HG02798 (cell line): Measurements from ENCODE around the gene TNFRSF6B.

Source experiments
- ATAC-seq: cut with Tn5 transposase; IDR thresholded peaks from one replicate; pipeline ENCODE4 v1.9.1; 2021; ENCODE audit warnings: mild to moderate bottlenecking; ENCODE audit not compliant: unreplicated experiment, poor library complexity

The TNFRSF6B gene

DNA sequence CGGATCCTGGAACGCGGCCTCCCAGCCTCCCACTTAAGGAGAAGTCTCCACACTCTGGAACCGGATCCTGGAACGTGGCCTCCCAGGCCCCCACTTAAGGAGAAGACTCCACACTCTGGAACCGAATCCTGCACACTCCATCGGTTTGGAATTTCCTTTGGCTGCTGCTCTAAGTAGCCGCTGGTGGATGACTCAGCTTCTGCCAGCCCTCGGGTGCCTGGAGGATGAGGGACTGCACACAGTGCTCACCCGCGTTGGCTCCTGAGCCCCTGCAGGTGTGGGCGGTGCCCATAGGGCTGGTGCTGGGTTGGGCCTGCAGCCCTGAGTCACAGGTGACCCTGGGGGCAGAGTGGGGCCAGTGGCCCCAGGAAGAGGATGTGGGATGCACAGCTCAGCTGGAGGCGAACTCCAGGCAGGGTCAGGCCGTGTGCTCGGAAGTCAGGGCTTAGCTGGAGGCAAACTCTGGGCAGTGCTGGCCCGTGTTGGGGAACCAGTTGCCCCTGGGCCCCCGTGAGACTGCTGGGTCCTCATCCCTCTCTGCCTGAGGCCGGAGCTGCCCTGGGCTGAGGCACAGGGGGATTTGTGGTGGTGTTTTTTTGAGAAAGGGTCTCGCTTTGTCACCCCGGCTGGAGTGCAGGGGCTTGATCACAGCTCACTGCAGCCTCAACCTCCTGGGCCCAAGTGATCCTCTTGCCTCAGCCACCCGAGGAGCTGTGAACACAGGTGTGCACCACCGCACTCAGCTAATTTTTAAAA, 13.9 kb upstream of the TNFRSF6B start:
- ATAC-seq = no peak

- ATAC-seq = no peak
These were observed 11.0 kb upstream of the TNFRSF6B start for GRCh38 chr20:63685269-63686026.

DNA sequence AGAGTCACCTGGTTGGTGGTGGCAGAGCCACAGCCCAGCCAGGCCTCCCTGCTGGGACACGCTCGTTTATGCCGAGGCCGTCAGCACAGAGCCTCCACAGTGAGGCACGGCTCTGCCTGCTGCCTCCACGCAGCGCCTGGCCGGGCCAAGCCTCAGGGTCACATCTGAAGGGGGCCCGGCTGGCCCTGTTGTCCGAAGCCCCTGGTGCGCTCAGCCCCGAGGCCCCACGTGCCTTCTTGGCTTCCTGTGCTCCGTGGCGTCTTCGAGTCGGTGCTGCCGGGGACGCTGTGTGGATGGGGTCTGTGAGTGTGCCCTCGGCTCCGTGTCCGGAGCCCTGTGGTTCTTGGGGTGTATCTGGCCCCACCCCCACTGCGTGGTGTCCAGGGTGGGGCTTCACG, 10.4 kb upstream of the TNFRSF6B start:
- ATAC-seq = no peak

DNA sequence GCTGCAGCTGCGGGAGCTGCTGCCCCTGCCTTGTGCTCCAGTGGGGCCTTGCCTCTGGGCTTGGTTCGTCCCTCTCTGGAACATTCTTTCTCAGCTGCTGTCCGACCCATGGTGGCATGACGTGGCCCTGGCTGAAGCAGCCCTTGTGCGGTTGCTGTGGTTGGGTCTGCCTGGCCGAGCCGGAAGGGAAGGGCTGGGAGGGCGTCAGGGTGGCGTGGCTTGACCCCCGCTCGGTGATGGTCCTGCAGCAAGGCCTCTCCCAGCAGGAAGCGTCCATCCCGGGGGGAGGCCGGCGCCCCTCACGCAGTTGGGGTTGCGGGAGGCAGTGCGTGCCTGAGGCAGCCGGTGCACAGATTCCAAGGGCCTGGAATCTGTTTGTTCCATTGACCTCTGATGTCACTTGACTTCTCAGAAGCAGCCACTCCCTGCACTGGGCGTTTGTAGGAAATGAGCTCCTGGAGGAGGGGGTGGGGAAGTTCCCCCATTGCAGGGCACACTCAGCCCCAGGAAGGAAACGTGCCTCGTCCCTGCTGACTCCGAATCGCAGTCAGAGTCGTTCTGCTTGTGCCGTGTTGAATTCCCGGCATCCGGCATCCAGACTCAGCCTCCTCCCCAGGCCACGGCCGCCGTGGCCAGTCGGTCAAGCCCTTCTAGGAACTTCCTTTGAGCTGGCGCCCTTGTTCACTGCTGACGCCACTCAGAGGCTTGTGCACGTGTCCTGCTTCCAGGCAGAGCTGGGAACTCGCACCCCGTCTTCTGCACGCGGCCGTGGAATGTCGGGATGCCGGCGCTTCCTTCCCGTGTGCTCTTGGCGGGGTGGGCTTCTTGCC, 9.7 kb upstream of the TNFRSF6B start:
- ATAC-seq = no peak

DNA sequence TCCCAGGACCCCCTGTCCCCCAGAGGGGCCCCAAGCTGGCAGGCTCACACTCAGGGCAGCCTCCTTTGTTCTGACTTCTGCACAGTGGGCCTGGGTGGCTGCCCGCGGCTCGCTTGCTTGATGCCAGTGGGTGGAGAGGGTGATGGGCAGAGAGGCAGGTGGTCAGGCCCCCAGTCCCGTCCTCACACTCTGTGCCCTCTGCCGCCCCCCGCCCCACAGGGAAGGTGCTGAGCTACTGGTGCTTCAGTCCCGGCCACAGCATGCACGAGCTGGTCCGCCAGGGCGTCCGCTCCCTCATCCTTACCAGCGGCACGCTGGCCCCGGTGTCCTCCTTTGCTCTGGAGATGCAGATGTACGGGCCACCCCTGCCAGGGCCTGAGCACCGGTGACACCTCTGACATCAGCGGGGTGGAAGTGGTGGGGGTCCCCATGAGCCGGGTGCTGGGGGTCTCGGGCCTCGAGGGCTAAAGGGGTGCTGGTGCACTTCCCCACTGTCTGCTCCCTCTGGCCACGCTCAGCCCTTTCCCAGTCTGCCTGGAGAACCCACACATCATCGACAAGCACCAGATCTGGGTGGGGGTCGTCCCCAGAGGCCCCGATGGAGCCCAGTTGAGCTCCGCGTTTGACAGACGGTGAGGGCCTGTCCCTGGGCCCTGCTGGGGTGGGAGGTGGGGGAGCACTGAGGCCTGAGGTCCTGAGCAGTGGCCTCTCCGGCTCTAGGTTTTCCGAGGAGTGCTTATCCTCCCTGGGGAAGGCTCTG, 8.9 kb upstream of the TNFRSF6B start:
- ATAC-seq = no peak

- no peak for ATAC-seq
These were observed 8.0 kb upstream of the TNFRSF6B start for GRCh38 chr20:63688228-63689045.

DNA sequence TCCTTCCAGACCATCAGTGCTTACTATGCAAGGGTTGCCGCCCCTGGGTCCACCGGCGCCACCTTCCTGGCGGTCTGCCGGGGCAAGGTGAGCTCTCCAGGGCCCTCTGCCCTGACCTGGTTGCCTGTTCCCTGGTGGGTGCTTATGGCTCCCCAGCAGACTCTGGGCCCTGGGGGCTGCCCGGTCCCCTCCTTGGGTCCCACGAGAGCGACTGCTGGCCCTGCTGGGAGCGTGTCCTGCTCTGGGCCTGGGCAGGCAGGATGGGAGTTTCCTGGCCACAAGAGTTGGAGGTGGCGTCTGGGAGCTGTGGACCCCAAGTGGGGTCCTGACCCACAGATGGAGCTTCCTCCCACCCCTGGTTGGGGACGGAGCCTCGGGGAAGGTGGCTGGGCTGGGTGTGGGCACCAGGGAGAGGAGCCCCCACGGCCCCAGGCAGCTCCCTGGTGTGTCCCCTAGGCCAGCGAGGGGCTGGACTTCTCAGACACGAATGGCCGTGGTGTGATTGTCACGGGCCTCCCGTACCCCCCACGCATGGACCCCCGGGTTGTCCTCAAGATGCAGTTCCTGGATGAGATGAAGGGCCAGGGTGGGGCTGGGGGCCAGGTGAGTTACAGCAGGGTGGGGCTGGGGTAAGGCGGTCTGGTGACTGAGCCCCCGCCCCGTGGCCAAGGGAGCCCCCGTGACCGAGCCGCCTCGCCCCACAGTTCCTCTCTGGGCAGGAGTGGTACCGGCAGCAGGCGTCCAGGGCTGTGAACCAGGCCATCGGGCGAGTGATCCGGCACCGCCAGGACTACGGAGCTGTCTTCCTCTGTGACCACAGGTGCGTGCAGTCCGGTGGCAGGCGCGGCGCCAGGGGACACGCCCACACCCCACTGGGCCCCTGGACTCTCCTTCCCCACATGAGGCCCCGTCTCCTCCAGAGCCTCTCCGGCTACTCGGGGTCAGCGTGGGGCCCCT, 7.1 kb upstream of the TNFRSF6B start:
- ATAC-seq = no peak

DNA sequence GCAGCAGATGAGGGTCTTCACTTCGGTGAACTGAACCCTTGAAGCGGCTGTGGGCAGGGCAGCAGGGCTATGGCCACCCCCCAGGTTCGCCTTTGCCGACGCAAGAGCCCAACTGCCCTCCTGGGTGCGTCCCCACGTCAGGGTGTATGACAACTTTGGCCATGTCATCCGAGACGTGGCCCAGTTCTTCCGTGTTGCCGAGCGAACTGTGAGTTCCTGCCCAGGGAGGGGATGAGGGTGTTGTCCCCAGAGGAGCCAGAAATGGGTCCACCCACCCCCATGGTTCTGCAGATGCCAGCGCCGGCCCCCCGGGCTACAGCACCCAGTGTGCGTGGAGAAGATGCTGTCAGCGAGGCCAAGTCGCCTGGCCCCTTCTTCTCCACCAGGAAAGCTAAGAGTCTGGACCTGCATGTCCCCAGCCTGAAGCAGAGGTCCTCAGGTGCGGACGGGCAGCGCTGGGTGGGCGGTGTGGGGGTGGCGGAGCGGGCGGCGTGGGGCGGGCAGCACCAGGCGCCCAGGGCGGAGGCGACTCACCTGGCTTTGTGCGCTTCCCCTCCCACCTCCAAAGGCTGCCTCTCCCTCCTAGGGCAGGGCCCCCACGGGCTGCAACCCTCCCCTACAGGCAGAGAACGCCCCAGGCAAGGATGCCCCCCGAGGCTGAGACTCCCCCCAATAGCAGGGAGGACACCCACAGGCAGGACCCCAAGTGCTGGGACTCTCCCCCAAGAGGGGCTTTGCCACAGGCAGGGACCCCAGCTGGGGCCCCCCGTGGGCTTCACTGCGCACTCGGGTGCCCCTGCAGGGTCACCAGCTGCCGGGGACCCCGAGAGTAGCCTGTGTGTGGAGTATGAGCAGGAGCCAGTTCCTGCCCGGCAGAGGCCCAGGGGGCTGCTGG, 6.2 kb upstream of the TNFRSF6B start:
- ATAC-seq = no peak

GRCh38 chr20:63690898-63691710, 5.3 kb upstream of the TNFRSF6B start:
- ATAC-seq = no peak

DNA sequence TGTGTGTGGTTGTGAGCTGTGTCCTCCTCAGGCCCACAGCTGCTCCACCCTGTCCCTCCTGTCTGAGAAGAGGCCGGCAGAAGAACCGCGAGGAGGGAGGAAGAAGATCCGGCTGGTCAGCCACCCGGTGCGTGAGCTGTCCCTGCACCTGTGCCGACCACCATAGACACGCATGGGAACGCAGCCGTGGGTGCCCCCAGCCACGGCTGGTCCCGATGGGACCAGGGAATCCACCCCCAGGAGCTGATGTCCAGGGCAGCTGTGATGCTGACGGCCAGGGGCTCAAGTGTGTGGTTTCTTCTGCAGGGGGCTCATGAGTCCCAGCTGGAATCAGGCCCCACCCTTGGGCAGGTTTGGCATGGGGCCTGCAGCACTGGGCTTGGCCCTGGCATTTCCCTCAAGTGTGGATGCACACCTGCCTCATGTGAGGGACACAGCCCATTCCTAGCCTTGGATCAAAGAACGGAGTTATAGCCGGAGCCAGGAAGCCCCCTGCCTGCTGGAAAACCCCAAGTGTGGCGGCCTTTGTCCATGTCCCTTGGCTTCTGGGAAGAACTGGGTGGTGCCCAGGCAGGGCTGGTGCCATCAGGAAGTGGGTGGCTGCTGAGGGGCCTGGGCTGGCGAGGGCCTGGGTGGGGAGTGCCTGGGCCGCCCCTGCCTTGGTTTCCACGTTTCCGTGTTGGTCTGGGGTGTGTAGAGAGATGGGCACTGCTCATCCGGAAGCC, 4.6 kb upstream of the TNFRSF6B start:
- no peak for ATAC-seq

- ATAC-seq = no peak
These were observed 3.9 kb upstream of the TNFRSF6B start for GRCh38 chr20:63692436-63693082.

- no peak for ATAC-seq
These were observed 3.2 kb upstream of the TNFRSF6B start for GRCh38 chr20:63693083-63693732.

DNA sequence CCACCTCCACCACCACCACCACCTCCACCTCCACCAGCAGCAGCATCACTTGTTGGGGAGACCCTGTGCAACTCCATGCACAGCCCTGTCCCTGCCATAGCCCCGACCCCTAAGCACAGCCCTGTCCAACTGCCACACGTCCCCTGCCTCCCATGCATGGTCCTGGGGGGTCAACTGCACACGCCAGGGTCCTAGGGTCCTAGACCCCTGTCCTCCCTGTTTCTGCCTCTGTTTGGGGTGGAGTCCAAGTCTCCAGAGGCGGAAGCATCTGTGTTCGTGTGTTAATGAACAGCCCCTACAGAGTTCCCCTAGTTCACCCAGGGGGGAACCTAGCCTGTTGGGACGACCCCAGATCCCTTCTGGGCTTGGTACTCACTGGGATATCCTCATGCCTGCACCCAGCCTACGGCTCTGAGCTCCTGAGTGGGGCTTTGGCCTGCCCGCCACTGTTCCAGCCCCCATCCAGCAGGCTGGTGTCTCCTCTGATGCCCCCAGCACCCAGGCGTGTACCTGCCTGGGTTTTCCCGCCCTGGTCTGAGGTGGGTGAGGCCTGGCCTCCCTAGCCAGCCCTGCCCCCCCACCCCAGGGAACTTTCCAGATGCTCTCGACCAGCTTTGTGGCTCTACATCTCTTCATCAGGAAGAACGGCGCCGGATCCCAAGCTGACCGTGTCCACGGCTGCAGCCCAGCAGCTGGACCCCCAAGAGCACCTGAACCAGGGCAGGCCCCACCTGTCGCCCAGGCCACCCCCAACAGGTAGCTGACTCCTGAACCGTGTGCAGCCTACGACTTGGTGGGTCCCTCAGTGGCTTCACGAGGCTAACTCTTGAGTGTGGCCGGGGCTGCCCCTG, 2.5 kb upstream of the TNFRSF6B start:
- ATAC-seq = no peak
